Epithelial cell of proximal tubule (primary cell): Measurements from ENCODE around the gene CARD14. TPM values are rescaled to one million over a fixed set of nuclear protein-coding genes. Genes with fewer than 3 reads are reported as not detected.
"Not testable (repeated sequence)": the region's sequence is repeated elsewhere in the genome, so short reads cannot be mapped to it uniquely, and the experiment has no call there.

ENCODE experiments used
- DNase-seq: peaks from one replicate; pipeline ENCODE4 v3.0.0-alpha.2; 2011; ENCODE audit warnings: low read depth
- H3K4me3 ChIP-seq: 2 replicates; pipeline ENCODE4 v1.5.1; 2011; ENCODE audit warnings: low read depth, mild to moderate bottlenecking, low read length
- total RNA-seq: library from RNA; depleted of rRNA; stranded (reverse); fragments of >200 nt; gene quantifications from 2 replicates; pipeline ENCODE4 v1.2.3, GENCODE V29; 2015
- TF ChIP-seq, protein P1 (sequence below): conservative IDR thresholded peaks from 2 replicates; pipeline ENCODE4 v1.5.1; 2012; ENCODE audit warnings: low read depth, mild to moderate bottlenecking, low read length

The CARD14 gene
- total RNA-seq, 1 donor from 2014 or later, result 0.06 TPM

GRCh38 chr17:80233202-80233601 is 63.4 kb downstream of the CARD14 start:
- H3K4me3 ChIP-seq, result no peak overlapping the region
- DNase-seq, result no peak
- TF ChIP-seq, protein P1, sequence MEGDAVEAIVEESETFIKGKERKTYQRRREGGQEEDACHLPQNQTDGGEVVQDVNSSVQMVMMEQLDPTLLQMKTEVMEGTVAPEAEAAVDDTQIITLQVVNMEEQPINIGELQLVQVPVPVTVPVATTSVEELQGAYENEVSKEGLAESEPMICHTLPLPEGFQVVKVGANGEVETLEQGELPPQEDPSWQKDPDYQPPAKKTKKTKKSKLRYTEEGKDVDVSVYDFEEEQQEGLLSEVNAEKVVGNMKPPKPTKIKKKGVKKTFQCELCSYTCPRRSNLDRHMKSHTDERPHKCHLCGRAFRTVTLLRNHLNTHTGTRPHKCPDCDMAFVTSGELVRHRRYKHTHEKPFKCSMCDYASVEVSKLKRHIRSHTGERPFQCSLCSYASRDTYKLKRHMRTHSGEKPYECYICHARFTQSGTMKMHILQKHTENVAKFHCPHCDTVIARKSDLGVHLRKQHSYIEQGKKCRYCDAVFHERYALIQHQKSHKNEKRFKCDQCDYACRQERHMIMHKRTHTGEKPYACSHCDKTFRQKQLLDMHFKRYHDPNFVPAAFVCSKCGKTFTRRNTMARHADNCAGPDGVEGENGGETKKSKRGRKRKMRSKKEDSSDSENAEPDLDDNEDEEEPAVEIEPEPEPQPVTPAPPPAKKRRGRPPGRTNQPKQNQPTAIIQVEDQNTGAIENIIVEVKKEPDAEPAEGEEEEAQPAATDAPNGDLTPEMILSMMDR, result no peak

- TF ChIP-seq, protein P1, result no peak
- no peak overlapping the region for H3K4me3 ChIP-seq
- no peak for DNase-seq
Observed at GRCh38 chr17:80236911-80237310, 67.1 kb downstream of the CARD14 start.

GRCh38 chr17:80237386-80237785 is 67.6 kb downstream of the CARD14 start:
- TF ChIP-seq, protein P1, result no peak
- no peak for DNase-seq

GRCh38 chr17:80242505-80242904 is 72.7 kb downstream of the CARD14 start:
- H3K4me3 ChIP-seq, result no peak overlapping the region
- TF ChIP-seq, protein P1, result no peak
- no peak for DNase-seq

More at GRCh38 chr17:80237386-80237785, 67.6 kb downstream of the CARD14 start:
- H3K4me3 ChIP-seq, result no peak overlapping the region

GRCh38 chr17:80243526-80244433 is 74.0 kb downstream of the CARD14 start:
- H3K4me3 ChIP-seq, result no peak overlapping the region
- DNase-seq, result no peak
- TF ChIP-seq, protein P1, result no peak

GRCh38 chr17:80244448-80244847 is 74.6 kb downstream of the CARD14 start:
- not testable (repeated sequence) for H3K4me3 ChIP-seq, DNase-seq

GRCh38 chr17:80244871-80245509 is 75.2 kb downstream of the CARD14 start:
- DNase-seq, result no peak
- H3K4me3 ChIP-seq, result no peak overlapping the region
- TF ChIP-seq, protein P1, result no peak
